HG02610 (cell line): ENCODE data around the gene ABI3.

ENCODE experiments used
- ATAC-seq: cut with Tn5 transposase; IDR thresholded peaks from one replicate; pipeline ENCODE4 v1.9.1; 2021; ENCODE audit warnings: mild to moderate bottlenecking, moderate library complexity; ENCODE audit not compliant: unreplicated experiment

ABI3 gene

DNA sequence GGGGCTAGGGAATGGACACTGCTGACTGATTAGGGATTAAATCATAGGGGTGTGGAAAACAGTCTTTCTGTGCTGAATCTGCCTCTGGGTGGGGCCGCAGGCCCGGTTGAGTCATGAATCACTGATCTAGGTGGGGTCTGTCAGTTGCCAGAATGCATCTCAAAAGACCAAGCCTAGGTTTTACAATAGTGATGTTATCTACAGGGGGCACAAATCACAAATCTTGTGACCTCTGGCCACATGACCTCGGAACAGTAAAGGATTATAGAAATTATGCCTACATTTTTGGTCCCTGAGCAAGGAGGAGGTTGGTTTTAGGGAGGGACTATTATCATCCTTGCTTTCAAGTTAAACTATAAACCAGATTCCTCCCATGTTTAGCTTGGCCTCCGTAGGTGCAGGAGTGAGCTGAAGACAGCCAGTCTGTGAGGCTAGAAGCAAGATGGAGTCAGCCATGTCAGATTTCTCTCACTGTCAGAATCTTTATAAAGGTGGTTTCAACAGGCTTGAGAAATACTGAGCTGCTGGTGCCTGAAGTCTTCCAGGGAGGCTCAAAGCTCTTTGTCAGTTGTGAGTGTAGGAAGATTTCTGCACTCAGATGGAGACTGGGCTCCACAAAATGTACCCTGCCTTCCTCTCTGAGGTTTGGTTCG lies 13.0 kb upstream of the ABI3 start:
- ATAC-seq, result no peak

DNA sequence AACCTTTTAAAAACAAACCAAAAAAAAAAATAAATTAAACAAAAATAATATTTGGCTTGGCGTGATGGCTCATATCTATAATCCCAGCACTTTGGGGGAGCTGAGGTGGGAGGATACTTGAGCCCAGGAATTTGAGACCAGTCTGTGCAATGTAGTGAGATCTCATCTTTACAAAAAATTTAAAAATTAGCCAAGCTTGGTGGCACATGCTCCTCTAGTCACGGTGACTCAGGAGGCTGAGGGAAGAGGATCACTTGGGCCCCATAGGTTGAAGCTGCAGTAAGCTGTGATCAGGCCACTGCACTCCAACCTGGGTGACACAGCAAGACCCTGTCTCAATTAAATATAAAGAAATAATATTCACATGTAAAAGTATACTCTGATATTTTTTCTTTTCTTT lies 12.3 kb upstream of the ABI3 start:
- no peak for ATAC-seq

DNA sequence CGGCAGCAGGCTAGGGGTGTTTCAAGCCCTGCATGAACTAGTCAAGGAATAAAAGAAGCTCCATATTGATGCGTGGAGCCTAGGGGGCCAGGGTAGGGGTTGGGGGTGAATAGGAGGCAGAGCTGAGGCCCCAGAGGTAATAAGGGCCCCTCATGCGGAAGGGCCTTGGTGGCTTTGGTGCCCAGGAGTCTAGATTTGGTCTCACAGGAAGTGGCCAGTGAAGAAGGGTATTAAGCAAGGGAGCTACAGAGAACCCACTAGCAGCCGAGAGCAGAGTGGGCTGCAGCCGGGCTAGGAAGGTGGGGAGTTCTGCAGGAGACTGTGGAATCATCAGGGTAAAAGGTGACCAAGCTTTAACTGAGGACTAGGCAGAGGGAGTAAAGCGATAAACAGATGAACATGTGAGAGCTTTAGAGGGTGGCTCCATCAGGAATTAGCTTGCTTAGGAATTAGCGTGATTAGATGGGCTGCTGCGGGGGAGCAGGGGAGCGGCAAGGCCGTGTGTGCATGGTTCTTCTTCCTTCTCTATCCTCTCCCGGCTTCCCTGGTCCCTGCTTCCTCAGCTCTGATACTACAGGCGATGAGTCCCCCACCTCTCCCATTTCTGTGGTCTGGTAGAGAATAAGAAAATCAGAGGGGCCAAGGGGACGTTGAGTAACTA lies 10.0 kb upstream of the ABI3 start:
- ATAC-seq, result no peak

DNA sequence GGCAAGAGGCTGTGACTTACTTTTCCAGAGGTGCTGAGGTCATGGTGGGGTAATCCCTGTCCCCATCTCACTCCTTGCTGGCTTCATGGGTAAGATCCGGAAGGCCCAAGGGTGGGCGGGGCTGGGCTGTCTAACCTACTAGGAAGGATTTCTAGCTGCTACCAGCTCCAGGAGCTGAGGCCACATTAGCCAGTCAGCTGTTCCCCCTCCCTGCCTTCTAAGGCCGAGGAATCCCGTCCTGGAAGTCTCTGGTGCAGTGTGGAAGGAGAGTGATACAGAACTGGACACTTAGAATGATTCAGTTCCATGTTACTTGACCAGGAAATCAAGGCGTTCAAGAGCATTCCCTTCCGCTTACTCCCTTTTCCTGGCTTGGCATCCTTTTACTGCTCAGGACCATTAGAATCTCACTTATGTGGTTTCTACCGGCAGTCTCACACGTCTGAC lies 9.0 kb upstream of the ABI3 start:
- no peak for ATAC-seq

DNA sequence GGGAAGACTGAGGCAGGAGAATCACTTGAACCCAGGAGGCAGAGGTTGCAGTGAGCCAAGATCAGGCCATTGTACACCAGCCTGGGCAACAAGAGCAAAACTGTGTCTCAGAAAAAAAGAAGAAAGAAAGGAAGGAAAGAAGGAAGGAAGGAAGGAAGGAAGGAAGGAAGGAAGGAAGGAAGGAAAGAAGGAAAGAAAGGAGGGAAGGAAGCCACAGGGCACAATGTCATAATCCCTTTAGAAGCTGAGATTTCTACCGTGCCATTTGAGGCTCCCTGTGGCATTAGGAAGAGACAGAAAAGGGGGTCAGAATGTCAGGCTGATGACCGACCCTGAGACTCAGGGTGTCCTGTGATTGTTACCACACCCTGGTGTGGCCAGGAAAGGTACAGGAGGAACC lies 6.7 kb upstream of the ABI3 start:
- no peak for ATAC-seq

DNA sequence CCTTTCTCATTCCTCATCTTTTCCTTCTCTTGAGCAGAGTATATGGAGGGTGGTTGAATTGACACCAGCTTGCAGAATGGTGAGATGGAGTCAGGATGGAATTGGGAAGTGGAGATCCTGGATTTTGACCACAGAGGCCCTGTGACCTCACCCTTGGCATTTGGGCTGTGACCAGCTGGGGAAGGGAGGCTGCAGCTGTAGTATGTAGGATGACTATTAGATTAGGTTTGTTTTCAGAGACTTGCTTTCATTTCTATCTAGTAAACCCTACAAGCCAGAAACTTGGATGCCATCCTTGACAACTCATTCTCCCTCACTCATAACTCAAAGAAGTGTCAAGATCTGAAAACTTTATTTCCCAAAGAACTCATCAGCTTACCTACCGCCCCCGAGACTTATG lies 6.0 kb upstream of the ABI3 start:
- ATAC-seq, result no peak

DNA sequence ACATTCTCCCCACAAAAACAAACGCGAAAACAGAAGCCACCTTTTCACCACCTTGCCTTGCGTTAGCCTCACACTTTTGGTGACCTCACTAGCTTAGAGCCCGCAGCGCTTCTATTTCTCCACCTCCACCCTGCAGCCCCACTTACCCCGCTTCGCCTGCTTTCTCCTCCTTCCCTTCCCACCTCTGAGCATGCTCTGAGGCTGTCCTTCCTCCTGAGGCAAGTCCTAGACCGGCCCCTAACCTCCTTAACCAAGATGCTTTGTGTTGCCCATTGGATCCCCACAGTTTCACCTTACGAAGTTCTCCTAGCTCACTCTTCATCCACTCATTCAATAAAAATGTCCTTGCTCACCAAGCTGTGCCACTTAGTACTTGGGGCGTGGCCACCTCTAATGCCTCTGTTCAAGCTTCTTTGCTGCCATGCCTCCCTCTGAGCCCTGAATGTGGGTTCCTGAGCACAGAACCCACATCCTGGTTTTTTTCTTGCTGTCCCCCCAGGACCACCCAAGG lies 1.4 kb upstream of the ABI3 start:
- no peak for ATAC-seq

DNA sequence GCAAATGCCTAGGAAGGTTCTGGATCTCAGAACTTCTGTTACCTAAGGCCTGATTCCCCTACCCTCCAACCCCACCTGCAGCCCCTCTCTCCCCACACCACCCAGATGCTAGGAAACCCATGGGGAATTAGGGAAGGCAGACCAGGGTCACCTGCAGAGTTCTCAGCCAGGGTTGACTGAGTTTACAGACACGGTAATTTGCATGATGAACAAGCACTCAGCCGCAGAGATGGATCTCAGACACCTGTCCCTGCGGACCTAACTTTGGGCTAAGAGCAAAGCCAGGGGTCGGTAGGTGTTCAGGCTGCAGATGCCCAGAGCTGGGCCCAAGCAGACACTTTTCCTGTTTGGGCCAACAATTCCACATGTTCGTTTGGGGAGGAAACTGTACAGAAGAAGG lies 2.9 kb downstream of the ABI3 start:
- no peak for ATAC-seq

DNA sequence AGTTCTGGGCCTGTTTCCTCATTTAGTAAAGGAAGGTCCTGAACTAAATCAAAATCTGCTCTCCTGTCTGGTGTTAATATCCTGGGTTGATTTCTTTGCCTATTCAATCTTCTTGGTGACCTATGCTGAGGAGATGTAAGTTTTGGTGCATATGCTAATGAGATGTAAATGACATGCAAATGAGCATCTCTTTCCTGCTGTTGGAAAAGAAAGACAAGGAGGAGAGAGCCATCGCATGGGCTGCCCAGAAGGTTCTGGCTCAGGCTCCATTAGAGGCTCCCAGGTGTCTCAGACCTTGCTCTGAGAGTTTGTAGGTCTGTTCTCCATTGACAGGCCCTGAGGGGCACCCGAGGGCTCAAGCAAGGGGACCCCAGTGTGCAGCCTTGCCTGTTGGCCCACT lies 3.3 kb downstream of the ABI3 start:
- ATAC-seq, result no peak

DNA sequence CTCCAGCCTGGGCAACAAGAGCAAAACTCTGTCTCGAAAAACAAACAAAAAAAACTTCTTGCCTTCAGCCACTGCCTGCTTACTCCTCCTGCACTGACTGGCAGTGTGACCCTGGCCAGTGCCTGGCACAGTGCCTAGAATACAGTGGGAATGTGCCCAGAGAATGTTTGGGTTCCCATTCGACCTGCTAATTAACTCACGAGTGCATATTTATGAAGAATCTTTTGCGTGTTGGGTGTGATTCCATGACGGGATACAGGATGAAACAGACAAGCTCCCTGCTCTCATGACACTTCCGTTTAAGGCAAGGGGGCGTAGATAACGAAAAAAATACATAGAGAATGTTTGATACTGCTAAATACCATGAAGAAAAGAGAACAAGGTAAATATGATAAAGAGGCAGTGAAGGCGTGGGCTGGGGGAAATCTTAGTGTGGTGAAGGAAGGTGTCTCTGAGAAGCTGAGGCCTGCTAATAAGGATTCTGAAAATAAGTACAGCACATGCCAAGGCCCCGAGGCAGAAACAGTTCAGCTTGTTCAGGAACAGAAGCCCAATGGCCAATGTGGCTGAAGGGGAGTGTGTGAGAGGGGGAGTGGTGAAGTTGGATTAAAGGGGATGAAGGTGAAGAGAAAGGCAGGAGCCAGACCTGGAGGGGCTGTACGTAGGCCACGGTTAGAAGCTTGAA lies 4.3 kb downstream of the ABI3 start:
- no peak for ATAC-seq

DNA sequence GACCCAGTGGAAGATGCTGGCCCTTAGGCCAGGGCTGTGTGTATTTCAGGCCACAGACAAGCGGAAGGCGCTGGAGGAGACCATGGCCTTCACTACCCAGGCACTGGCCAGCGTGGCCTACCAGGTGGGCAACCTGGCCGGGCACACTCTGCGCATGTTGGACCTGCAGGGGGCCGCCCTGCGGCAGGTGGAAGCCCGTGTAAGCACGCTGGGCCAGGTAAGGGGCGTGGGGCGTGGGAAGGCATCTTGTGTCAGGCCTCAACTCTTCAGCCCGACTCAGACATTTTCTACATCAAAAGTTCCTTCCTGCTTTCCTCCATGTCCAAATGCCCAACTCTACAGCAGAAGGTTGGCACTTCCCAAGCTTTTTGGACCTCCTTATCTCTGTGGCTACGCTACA lies 6.0 kb downstream of the ABI3 start:
- ATAC-seq, result no peak

DNA sequence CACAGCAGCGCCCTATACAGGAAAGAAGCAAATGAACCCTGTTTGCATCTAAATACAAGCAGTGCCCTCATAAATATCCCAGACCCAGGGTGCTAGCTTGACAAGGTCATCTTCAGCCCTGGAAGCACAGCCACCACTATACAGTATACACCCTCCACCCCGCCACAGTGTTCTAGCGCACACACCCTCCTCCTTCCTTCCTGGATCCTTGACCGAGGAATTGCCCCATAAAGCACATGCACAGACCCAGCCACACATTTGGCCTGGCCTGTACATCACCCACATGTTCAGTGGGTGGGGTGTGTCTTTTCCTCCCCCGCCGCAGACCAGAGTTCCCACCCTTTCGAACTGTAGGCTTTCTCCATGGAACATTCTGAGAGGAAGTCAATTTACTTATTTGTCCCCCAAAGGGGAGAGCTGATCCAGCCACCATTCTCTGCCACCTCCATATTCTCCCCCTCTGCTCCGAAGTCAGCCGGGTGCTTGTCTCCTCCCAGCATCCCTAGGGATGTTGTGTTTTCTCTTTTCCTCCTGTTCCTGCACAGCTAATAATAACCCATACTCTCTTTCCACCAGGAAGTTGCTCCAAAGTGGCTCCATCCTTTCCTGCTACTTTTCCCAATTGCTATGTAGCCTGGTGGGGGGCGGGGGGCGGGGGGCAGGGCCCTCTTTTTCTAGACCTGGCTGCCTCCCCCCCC lies 6.6 kb downstream of the ABI3 start:
- ATAC-seq, result no peak

DNA sequence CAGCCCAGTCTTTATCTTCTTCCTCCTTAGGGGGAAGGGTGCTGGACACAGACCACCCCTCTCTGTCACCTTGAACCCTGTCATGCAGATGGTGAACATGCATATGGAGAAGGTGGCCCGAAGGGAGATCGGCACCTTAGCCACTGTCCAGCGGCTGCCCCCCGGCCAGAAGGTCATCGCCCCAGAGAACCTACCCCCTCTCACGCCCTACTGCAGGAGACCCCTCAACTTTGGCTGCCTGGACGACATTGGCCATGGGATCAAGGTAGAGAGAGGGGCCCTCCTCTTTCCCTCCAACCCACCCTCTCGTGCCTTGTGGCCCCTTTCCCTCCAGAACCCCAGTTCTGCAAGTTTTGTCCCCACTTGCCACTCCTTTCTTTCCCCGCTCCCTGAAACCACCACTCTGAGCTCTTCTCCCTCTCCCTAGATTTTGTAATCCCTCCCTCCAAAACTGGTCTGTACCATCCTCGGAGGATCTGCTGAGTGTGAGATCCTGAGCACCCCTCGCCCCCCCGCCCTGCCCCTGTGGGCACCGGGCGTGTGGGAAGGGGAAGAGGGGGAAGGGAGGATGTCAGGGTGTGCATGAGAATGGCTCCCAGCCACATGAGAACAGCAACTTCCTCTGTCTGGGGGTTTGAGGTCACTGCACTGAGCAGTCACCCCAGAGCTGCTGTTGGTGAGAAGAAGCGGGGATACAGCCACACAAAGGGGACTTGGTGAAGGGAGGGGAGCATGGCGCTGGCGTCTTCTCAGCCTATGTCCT lies 7.3 kb downstream of the ABI3 start:
- no peak for ATAC-seq

DNA sequence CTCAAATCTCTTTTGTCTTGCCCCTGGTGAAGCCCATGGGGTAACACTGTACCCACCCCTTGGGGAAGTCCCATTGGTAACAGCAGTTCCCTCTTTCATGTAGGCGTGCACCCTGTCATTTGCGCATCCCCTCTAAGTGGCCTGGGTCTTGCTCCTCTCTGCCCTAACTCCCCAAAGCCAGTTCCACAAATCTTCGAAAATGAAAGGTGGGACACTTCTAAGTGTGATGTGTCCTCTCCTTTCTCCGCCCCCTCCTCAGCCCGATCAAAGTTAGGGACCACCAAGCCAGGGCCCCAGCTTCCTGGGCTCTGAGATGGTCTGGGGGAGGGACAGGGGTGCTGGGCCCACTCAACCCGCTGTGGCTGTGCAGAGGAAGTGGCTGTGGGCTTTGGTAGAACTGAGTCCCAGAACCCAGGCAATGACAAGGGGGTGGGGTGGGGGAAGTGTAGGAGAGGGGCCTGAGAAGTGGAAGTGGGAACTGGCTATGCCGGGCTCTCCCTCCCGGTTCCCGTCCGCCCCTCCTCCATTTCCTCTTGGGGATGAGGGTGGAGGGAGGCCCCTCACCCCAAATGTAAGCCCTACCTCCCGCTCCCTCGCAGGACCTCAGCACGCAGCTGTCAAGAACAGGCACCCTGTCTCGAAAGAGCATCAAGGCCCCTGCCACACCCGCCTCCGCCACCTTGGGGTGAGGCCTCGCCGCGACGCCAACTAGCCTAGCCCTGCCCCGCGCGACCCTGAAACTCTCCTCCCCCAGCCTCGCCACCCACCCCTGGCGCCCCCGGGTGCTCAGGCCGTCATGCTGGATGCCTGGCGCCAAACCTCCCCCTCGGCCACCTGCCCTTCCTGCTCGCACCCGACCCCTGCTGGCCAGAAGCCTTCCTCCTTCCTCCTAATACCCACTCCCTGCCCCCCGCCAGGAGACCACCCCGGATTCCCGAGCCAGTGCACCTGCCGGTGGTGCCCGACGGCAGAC lies 8.7 kb downstream of the ABI3 start:
- peak; percentile 46 for ATAC-seq

DNA sequence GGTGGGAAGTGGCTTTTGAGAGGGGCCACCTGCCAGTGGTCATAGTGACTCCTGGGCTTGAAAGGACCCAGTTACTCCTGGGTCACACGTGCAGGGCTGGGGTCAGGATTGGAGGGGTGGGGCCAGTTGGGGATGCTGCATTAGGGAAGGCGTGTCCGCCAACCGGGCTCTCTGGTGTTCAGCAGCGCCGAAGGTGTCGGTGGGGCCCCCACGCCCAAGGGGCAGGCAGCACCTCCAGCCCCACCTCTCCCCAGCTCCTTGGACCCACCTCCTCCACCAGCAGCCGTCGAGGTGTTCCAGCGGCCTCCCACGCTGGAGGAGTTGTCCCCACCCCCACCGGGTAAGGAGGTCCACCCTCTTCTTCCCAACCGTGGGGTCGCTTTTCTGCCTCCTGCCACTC lies 9.5 kb downstream of the ABI3 start:
- ATAC-seq, result no peak

DNA sequence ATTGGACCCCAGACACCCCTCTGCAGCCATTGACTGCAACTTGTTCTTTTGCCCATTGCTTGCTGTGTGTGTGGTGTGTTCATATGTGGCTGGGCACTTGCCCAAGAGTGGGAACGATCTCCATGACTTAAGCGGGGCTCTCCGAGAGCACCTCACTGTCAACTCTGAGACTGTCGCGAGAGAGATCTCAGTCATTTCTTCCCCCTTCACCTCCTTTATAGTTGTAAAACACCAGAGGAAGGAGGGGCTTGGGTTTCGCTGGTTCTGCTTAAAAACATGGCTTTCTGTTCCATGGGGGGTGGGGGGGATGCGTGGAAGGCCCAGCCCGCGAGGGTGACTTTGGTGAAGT lies 12.6 kb downstream of the ABI3 start:
- ATAC-seq, result no peak

DNA sequence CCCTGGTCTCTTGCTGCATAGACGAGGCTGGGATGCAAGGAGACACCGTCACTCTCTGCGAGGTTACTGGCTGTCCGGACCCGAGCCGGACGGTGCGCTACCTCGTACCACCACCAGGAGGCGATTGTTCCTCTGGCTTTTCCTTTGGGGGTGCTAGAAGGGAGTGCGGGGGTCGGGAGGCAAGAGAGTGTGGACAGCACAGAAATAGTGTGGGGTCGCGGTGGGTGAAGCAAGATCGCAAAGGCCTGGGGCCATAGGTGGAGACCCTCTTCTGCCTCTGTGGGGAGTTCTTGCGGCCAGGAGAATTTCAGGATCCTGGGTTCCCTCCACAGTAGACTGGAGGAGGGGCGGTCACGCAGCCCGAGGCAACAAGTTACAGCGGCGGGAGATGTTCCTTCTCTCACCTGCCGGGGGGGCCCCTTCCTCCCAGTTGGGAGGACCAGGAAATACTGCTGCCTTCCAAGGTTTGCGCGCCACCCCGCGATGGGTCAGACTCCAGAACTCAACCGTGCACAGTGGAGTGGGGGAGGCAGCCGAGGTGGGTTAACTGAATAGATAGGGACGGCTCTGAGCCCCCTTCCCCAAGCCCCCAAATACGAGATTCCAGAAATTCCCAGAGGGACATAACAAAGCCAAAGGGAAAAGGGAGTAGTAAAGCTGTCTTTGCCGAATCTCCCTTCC lies 13.2 kb downstream of the ABI3 start:
- no peak for ATAC-seq

DNA sequence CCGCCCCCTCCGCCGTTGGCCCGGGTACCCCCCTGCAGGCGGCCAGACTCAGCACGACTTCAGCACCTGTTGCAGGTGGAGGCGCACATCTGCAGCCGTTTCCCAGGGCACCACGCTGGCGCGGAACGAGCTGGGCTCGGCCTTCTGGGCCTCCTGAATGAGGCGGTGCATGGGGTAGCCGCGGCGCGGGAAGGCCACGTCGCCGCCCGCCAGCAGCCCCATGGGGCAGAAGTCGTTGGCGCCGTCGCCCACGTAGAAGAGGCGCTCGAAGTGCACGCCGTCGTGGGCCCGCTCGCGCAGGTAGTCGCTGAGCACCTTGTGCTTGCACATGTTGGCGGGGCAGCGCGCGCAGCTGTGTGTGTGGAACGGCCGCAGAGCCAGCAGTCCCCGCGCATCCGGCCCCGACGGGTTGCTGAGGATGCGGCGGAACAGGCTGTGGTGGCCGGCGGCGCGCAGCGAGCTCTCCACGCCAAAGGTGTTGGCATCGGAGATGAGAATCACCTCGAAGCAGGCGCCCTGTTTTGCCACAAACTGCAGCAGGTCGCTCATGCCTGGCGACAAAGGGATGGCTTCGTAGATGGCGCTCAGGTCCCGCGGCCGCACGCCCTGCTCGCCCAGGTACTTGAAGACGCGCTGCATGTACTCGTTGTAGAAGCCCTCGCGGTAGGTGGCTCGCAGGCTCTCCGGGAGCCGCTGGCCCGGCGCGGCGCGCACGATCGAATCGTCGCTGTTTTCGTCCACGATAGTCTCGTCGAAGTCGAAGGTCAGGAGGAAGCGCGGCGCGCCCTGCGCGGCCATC lies 13.9 kb downstream of the ABI3 start:
- ATAC-seq, result no peak

DNA sequence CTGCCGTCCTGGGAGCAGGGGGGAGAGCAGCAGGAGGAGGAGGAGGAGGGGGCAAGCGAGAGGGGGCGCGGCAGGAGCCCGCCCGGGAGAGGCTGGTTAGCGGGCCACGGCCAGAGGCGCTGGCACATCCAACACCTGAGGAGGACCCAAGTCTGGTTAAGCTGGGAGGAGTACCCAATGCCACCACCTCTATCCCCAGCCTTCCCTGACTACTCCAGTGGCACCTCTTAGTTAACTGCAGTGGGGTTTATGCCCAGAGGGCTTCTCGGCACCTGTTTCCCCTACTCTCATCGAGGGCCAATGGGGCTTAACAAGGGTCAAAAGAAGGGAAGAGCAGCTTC lies 14.5 kb downstream of the ABI3 start:
- no peak for ATAC-seq
